Kasumi-1 (cell line): Measurements from ENCODE around the gene CDH5.
"Not testable (repeated sequence)": the region's sequence is repeated elsewhere in the genome, so short reads cannot be mapped to it uniquely, and the experiment has no call there.

Source experiments
- DNase-seq, 2 experiments: peaks; one replicate each; lab custom pipeline; 2025; lab: John Stamatoyannopoulos, UW

Gene CDH5, protein sequence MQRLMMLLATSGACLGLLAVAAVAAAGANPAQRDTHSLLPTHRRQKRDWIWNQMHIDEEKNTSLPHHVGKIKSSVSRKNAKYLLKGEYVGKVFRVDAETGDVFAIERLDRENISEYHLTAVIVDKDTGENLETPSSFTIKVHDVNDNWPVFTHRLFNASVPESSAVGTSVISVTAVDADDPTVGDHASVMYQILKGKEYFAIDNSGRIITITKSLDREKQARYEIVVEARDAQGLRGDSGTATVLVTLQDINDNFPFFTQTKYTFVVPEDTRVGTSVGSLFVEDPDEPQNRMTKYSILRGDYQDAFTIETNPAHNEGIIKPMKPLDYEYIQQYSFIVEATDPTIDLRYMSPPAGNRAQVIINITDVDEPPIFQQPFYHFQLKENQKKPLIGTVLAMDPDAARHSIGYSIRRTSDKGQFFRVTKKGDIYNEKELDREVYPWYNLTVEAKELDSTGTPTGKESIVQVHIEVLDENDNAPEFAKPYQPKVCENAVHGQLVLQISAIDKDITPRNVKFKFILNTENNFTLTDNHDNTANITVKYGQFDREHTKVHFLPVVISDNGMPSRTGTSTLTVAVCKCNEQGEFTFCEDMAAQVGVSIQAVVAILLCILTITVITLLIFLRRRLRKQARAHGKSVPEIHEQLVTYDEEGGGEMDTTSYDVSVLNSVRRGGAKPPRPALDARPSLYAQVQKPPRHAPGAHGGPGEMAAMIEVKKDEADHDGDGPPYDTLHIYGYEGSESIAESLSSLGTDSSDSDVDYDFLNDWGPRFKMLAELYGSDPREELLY

DNA sequence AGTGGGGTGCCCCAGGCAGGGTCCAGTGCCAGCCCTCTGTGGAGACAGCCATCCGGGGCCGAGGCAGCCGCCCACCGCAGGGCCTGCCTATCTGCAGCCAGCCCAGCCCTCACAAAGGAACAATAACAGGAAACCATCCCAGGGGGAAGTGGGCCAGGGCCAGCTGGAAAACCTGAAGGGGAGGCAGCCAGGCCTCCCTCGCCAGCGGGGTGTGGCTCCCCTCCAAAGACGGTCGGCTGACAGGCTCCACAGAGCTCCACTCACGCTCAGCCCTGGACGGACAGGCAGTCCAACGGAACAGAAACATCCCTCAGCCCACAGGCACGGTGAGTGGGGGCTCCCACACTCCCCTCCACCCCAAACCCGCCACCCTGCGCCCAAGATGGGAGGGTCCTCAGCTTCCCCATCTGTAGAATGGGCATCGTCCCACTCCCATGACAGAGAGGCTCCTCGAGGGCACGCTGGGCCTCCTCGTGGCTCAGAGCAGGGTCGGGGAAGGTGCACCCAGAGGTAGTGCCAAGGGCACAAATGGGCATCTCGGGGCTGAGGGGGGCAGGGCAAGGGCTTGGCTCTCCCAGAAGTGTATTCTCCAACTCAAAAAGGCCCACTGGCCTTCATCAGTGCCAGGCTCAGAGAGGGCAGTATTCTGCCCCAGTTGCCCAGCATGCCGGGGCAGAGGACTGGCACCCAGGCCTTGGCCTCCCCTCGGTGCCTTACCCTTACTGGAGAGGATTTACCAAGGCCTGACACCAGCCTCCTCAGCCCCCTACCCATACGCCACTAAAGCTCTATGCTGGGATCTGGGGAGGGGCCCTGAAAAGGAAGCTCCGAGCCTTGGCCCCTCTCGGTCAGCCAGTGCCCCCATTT lies at the start of gene CDH5:
Gene CDH5 (plus strand): TSS at position 259 of the 867 bp plus-strand sequence. CDS start 12,647 bp downstream, outside the sequence.
- DNase-seq, result no peak

DNA sequence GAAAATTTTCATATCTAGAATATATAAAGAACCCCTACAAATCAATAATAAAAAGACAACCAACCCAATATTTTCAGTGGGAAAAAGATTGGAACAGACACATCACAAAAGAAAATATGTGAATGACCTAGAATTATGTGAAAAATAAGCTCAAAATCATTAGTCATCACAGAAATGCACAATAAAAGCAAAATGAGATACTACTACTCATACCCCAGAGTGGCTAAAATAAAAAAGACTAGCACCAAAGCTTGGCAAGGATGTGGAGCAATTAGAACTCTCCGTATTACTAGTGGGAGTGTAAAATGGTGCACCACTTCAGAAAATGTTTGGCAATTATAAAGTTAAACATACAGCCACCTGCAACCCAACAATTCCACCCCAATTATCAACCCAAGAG lies 48.0 kb upstream of the CDH5 start:
- no peak for DNase-seq

DNA sequence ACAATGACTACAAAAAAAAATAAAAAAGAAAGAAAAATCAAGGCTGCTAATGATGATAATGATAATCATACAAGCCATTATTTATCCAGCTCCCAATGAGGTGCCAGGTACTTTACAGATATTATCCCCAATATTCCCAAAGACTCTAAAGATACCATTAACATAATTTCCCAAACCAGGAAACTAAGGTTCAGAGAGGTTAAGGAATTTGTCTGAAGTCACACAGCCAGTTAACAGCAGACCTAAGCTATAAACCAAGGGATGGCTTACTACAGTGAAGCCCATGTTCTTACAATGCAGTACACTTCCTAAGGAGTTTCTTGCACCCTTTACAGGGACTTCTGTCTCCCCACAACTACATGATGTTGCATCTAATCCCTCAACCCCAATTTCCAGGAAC lies 45.7 kb upstream of the CDH5 start:
- no peak for DNase-seq

DNA sequence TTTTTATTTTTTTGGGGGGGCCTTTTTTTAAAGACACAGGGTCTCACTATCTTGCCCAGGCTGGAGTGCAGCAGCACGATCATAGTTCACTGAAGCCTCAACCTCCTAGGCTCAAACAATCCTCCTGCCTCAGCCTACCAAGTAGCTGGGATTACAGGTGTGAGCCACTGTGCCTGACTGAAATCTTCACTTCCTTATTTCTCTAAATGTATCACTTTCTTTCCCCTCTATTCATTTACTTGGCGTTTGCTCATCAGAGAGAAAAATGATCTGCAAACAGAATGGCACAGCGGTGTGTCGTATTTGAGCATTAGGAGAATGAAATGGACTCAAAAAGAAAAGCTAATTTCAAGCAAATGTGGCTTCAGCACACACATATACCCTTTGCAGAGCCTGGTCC lies 44.3 kb upstream of the CDH5 start:
- no peak for DNase-seq

DNA sequence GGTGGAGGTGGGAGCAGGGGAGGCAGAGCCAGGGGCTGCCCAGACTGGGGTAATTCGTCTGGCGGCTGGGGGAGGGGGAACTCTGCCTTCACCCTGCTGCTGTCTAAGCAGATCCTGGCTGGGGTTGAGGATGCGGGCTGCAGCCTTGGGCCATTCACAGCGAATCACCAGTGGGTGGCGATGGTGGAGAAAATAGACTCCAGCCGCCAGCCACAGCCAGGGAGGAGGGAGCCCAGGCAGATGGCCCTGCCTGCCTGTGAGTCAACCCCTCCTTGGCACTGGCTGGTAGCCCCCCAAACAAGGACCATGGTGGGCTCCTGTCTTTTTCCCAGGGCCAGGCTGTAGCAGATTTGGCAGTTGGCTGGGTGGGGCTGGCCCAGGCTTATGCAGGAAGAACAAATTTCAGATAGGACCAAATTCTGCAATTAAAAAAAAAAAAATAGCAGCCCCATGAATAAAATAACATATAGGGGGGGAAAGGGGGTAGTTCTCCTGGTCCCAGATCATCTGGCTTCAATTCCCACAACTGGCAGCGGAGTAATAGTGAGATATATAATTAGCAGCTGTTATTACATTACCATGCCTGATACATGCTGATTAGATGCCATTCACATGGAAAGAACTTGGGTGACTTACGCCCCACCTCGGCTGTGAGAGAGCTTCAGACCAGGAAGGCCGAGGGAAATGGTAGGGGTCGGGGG lies 41.5 kb upstream of the CDH5 start:
- DNase-seq, result peak; percentile 9 to 17

DNA sequence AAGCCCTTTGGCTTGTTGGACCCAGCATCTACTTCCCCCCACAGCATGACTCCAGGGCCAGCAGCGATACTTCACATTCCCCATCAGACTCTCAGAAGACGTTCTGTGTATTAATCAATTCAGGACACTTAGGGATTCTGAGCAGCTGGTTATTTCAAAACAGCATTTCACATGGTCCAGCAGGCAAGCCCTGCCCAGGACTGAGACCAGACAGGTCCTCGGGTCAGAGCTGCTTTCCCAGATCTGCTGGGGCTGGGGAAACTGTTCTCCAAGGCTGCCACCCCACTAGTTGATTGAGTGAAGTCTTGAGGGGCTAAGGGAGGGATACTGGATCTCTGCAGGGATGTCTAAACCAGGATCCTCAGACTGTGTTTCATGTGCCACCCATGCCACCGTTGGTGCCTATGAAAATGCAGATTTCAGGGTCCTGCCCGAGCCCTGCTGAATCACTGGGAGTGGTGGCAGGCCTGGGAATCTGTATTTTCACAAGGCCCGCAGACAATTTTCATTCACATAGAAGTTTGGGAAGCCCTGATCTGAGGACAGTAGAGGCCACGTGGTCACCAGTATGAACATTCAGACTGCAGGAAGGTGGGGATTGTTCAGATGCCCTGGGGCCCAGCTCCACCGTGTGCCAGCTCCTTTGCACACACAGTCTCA lies 40.6 kb upstream of the CDH5 start:
- no peak for DNase-seq

DNA sequence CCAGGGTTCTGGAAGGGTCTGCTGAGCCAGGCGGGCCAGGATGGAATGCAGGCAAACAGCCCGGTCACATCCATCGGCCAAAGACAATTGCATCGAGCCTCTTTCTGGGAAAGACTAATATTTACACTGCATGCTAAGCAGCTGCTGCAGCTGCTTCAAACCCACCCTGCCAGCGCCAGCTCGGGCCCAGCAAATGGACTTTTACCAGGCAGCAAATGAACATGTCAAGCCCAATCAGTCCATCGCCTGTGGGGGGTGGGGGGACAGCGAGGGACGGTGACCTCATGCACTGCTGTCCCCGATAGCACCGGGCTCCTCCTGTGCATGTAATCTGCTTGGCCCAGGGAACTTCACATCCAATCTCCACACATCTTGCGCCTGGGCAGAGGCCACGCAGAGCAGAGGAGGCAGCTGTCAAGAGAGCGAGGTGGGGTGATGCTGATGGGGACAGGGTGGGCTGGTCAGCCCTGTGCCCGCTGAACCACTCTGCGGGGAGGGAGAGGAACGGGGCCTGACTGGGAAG lies 39.4 kb upstream of the CDH5 start:
- DNase-seq, result no peak

DNA sequence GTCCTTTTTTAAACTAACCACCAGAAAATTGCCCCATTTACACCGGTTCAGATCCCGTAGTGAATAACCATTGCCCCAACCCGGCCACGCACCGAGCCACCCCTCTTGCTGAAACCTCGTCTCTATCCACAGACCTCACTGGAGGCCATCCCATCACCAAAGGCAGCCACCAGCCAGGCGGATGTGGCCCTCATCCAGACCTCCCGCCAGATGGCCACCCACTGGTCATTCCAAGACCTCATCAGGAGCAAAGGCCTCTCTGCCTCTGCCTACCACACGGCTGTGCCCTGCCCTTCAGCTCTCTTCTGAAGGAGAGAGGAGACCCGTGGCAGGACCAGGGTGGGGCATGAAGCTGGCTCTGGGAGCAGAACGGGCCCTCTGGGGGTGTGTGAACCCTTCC lies 38.2 kb upstream of the CDH5 start:
- no peak for DNase-seq

DNA sequence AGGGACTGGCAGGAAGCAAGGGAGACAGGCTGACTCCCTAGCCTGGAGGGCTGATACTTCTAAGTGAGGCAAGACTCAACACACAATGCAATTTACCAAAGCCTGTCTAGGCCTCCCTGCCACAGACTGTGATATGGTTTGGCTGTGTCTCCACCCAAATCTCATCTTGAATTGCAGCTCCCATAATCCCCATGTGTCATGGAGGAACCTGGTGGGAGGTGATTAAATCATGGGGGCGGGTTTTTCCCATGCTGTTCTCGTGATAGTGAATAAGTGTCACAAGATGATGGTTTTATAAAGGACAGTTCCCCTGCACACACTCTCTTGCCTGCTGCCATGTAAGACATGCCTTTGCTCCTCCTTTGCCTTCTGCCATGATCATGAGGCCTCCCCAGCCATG lies 35.0 kb upstream of the CDH5 start:
- DNase-seq, result not testable (repeated sequence)

DNA sequence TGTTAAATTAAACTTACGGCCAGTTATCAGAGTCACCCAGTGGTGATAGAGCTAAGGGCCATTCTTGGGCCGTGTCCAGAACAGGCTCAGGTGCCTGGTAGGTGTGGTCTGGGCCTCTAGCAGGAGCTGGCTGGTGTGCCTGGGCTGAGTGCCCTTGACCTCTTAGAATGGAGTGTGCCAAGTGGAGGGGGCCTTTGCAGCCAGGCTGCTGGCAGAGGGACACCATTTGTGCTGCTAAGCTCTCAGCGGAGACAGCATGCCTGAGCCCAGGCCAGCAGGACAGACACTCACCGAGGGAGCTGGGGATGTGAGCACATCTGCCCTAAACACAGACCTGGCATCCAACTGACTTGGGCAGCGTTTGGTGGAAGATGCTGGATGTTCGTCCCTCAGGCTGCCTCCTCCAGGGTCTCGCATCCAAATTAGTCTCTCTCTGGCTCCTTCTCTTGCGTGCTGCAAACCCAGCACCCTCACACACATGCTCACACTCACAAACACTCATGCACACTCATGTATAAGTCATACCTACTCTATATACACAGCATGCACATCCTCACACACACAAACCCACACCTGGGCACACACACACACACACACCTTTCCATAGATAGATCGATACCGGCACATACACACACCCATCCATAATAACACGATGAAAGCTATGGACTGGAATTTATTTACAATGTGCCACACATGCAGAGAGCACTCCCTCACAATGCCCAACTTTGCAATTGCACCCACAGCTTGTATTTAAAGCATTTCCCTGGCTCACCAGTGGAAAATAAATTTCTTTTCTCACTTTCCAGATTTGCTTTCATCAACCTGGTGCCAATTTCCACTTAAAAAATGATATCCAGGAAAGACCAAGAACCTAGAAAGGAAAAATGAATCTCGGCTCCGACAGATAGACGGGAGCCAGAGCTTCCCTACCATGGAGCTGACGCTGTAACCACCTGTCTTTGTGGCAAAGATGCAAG lies 33.6 kb upstream of the CDH5 start:
- no peak for DNase-seq

DNA sequence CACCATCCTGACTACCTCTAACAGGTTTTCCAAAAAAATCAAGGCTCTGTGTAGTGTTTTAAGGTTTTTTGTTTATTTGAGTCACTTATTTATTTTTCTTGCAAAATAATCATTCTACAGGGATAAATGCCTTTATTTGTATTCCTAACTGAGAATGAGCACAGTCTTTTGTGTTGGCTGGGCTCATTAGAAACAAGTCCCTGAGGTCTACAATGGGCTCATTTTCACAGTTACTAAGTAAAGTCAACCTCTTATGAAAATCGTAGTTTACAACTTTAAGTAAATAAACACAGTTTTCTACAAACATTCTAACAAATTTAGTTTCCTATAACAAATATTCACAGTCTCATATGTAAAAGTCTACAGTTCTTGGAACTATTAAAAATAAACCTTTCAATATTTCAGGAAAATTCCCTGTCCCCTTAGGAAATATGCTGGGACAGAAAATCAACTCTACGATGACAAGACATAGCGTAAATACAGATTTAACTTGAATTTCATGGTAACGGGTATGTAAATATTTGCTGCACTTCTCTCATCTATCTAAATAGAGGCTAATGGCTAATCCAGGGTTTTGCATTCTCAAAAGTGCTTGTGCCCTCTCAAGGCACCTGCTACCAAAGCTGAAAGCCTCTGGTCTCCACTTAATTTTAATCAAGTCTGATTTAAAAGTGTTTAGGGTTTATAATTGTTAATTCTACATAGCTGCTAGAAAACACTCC lies 31.5 kb upstream of the CDH5 start:
- no peak for DNase-seq

DNA sequence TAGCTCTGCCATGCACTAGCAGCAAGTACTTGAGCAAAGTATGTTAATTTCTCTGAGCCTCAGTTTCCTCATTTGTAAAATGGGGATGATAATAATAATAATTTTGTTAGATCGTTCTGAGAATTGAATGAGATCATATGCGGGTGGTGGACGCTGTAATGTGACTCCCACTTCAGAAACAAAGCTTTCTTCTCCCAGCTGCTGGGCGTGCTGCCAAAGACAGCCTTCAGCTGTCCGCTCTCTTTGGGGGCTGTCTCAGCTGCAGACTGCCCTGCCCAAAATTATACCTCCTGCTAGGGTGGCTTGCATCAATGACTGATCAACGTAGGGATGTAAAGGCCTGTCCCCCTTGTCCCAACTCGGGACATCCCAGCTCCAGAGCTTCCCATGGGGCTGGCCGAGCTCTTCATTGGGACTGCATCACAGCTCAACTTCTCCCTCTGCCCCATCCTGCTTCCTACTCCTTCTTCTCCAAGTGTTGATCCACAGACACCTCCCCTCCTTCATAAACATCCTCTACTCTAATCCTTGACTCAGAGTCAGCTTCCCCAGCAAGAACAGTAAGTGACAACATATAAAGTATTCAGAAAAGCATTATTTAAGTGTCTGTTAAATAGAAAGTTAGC lies 30.7 kb upstream of the CDH5 start:
- DNase-seq, result no peak

DNA sequence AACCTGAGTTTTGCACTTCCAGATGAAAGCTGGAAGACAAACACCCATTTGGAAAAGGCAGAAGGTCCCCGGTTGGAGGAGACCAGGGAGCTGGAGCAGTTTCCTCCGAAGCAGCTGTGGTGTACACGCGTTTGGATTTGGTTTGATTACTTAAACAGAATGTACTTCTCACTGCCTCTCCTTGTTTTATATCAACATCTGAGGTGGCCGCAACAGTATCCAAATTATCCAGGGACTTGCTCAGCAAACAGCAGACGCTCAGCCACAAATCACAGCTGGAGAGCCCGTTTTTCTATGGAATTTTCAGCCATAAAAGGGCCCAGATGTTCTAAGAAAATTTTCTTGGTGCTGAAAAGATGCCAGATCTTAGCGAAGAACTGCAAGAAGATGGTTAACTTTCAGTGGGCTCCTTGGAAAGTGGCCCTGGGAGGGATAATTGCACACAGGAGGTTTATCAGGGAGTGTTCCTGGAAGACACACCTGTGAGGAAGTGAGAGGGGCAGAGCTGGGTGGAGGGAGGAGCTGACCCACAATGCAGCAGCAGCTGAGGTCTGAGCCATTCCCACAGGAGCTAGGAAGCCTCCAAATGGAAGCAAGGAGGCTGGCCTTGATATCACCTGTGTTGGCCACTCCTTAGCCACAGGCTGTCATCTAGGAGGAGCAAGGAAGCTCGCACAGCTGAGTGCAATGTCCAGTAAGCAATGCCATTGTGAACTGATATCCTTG lies 28.9 kb upstream of the CDH5 start:
- no peak for DNase-seq

DNA sequence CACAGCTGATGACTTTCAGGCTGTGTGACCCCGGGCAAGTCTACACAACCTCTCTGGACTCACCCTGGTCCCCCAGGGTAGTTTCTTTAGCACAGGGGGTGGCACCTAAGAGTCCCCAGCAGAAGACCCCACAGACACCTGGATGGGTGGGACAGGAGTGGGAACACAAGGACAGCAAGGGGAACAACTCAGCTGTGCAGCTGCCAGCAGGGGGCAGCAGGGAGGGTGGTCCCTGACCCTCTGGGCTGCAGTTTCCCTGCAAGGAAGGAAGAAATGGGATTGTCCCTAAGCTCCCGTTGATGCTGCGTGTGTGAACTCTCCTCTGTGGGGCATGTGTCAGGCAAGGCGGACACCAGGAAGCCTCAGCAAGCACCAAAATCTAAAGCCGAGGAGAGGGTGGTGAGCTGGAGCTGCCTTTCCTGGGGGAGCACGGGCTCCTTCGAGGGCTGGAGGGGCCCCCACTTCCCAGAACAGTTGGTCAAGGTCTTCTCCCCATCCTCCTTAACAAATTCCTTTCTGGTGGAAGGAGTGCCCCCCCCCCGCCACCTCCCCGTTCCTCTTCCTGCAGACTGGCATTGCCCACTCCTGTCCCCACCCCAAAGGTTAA lies 24.1 kb upstream of the CDH5 start:
- peak; percentile 24 to 50 for DNase-seq

DNA sequence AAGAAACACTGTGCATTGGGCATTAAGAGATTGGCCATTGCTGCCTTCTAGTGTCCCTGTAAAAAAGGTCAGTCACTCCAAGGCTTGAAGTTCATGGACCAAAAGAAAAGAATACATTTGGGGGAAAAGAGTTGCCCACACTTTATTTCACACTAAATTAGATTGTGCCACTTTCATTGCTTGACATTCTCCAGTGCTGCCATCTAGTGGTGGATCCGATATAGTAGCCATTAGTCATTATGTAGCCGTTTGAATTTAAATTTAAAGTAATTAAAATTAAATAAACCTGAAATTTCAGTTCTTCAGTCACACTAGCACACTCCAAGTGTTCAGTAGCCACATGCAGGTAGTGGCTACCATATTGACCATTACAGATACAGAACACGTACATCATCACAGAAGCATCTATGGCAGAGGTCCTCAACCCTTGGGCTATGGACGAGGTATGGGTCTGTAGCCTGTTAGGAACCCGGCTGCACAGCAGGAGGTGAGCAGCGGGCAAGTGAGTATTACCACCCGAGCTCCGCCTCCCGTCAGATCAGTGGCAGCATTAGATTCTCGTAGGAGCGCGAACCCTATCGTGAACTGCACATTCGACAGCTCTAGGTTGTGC lies 21.9 kb upstream of the CDH5 start:
- DNase-seq, result peak; percentile 55 to 66

DNA sequence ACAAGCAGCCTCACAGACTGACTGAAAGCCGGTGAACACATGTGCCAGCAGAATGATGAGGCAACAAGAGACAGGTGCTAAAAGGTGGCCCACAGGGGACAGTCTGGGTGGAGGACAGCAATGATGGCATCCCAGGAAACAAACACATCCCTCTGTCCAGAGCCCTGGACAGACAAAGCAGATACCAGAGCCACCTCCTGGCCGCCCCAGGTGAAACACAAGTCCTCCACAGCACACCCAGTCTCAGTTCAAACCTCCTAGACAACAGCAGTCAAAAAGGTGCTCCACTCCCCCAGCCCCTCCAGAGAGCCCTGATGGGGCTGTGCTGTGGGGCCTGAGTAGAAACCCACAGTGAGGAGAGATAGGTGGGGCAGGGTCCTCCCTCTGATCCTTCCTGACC lies 20.3 kb upstream of the CDH5 start:
- no peak for DNase-seq

DNA sequence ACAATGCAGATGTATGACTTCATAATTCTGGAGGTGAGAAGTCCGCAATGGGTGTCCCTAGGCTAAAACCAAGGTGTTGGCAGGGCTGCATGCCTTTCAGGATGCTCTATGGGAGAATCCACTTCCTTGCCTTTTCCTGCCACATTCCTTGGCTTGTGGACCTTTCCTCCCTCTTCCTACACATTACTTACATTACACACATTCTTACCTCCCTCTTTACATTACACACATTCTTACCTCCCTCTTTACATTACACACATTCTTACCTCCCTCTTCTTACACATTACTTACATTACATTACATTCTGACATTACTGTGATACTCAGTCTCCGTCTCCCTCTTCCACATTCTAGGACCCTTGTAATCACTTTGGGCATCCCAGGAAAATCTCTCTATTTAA lies 14.2 kb upstream of the CDH5 start:
- DNase-seq, result no peak
